Peyer's patch (tissue), 4 donors: ENCODE measurements around the gene CPT1B. TPM values are rescaled to one million over a fixed set of nuclear protein-coding genes. Genes with fewer than 3 reads are reported as not detected.

Experiments used
- DNase-seq, 3 donors: peaks; one replicate each; pipeline ENCODE4 v3.0.0-alpha.2; 2017 to 2019
- H3K27ac ChIP-seq, 4 donors: fragments of 200-600 bp; sonication (generic); one replicate each; pipeline ENCODE4 v1.5.1; 2016 to 2019
- H3K27me3 ChIP-seq, 2 donors: fragments of 200-600 bp; sonication (generic); one replicate each; pipeline ENCODE4 v1.5.1; 2019
- H3K36me3 ChIP-seq, 3 donors: fragments of 200-600 bp; sonication (generic); one replicate each; pipeline ENCODE4 v1.5.1; 2016 to 2019
- H3K4me1 ChIP-seq, 4 donors: fragments of 200-600 bp; sonication (generic); one replicate each; pipeline ENCODE4 v1.5.1; 2016 to 2019
- H3K4me3 ChIP-seq, 4 donors: fragments of 200-600 bp; sonication (generic); 1 replicate in 3 of 4; 2 replicates in 1 of 4; pipeline ENCODE4 v1.5.1; 2016 to 2019; ENCODE audit warnings: mild to moderate bottlenecking in 1 of 4
- H3K9me3 ChIP-seq, 4 donors: fragments of 200-600 bp; sonication (generic); one replicate each; pipeline ENCODE4 v1.5.1; 2016 to 2019; ENCODE audit warnings: mild to moderate bottlenecking in 1 of 4
- CTCF ChIP-seq, 6 experiments: fragments of 450-650 bp in 4 of 6; fragments of 200-600 bp in 2 of 6; sonication (generic) in 1 of 6; IDR thresholded peaks; one replicate each; pipeline ENCODE4 v1.5.1; 2017 to 2019; ENCODE audit warnings: antibody characterized with exemption in 6 of 6, mild to moderate bottlenecking in 3 of 6, moderate library complexity in 1 of 6
- POLR2A ChIP-seq, 2 donors: fragments of 450-650 bp; IDR thresholded peaks; one replicate each; pipeline ENCODE4 v1.5.1; 2017; ENCODE audit warnings: antibody characterized with exemption in 2 of 2, mild to moderate bottlenecking in 2 of 2, moderate library complexity in 2 of 2
- total RNA-seq, 4 donors: library from RNA; depleted of rRNA; stranded (reverse); fragments of >200 nt; gene quantifications; one replicate each; pipeline ENCODE4 v1.1.0, GENCODE V29; 2016

Gene CPT1B
- total RNA-seq, 4 donors from 2014 or later, result 51.2 to 133 (median 56.5) TPM

- TF ChIP-seq CTCF (IDR thresholded peaks at IDR 0.05), result no peak
- no peak for TF ChIP-seq POLR2A (IDR thresholded peaks at IDR 0.05)
- peaks cover 0 to 29% (median 7%) of the 10 kb centered on the region in 4 donors for H3K4me1 ChIP-seq
- DNase-seq, result no peak
- H3K4me3 ChIP-seq, result no peak overlapping the region
- H3K27ac ChIP-seq, result peak overlapping the region; percentile 97 to 100 (median 98)
- H3K36me3 ChIP-seq, result no peaks in the 10 kb centered on the region
- no peaks in the 10 kb centered on the region for H3K27me3 ChIP-seq
- H3K9me3 ChIP-seq, result no peaks in the 10 kb centered on the region
Observed at GRCh38 chr22:50532824-50533796, 45.1 kb downstream of the CPT1B start.

DNA sequence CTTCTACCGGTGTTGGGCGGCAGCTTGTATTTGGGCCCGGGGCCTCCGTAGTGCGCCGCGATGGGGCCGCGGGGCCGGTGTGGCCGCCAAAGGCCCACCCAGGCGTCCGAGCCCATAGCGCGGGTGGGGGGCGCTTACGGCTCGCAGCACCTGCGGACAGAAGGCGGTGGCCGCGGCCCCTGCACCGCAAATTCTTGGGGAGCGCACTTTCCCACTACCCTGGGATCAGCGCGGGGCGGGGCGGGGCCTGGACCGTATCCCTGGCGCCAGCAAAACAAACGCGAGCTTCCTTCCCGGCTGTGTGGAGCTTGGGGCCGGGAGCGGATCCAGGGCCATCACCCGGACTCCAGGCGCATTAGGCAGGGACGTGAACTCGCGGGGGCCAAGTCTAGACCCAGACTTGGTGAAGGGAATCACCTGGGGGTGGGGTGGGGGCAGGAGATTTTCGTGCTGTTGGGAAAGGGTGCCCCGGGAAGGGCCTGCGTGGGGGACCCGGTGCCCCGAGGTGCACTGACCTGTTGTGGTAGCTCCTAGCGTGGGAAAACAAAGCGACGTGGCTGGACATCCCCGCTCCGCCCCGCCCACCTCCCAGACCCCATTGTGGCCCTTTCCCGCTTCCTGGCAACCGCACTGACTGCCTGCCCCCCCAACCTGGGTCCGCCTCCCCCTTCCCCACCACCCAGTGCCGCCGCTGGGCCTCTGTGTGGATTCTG is 46.1 kb downstream of the CPT1B start:
- Histone ChIP-seq H3K36me3 (no peaks in the 10 kb centered on the region), H3K4me3 (peak overlapping the region; percentile 60 to 76 (median 68)), H3K9me3 (no peaks in the 10 kb centered on the region), H3K27ac (peak overlapping the region; percentile 97 to 100 (median 98)), H3K4me1 (peaks cover 0 to 36% (median 10%) of the 10 kb centered on the region in 4 donors), H3K27me3 (no peaks in the 10 kb centered on the region)
- peak; percentile 54 to 88 (median 87) for DNase-seq
- TF ChIP-seq POLR2A (IDR thresholded peaks at IDR 0.05) (peak; percentile 10 to 17), CTCF (IDR thresholded peaks at IDR 0.05) (no peak)

DNA sequence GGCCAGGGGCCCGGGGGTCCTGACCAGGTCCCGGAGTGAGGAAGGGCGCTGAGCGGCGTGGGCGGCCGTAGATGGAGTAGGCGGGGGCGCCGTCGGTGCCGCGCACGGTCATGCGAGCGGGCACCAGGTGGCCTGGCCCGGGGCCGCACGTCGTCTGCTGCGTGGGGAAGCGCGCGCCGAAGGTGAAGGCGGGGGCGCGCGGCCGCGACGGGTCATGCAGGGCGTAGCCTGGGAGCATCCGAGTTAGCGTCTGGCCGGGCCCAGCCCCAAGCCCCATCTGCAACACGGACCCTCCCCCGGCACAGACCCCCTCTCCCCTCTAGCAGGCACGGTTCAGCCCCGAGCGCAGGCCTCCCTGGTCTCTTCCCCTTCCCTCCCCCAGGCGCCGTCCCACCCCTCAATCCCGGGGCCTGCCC is 46.7 kb downstream of the CPT1B start:
- no peaks in the 10 kb centered on the region for H3K27me3 ChIP-seq
- peak; percentile 79 to 89 (median 81) for DNase-seq
- peak overlapping the region; percentile 97 to 100 (median 98) for H3K27ac ChIP-seq
- H3K4me1 ChIP-seq, result peaks cover 0 to 42% (median 15%) of the 10 kb centered on the region in 4 donors
- no peaks in the 10 kb centered on the region for H3K36me3 ChIP-seq
- H3K9me3 ChIP-seq, result no peaks in the 10 kb centered on the region
- peak overlapping the region; percentile 60 to 76 (median 68) for H3K4me3 ChIP-seq
- no peak for TF ChIP-seq CTCF (IDR thresholded peaks at IDR 0.05)
- TF ChIP-seq POLR2A (IDR thresholded peaks at IDR 0.05), result no peak

- no peaks in the 10 kb centered on the region for H3K27me3 ChIP-seq
Observed at GRCh38 chr22:50530877-50531545, 47.2 kb downstream of the CPT1B start.

More at GRCh38 chr22:50530877-50531545, 47.2 kb downstream of the CPT1B start:
- DNase-seq, result peak; percentile 91 to 96 (median 92)
- TF ChIP-seq POLR2A (IDR thresholded peaks at IDR 0.05), result peak; percentile 80 to 90
- no peak for TF ChIP-seq CTCF (IDR thresholded peaks at IDR 0.05)
- no peaks in the 10 kb centered on the region for H3K9me3 ChIP-seq
- H3K36me3 ChIP-seq, result no peaks in the 10 kb centered on the region
- H3K4me1 ChIP-seq, result peaks cover 0 to 46% (median 17%) of the 10 kb centered on the region in 4 donors
- H3K27ac ChIP-seq, result peak overlapping the region; percentile 97 to 100 (median 98)
- H3K4me3 ChIP-seq, result peak overlapping the region; percentile 60 to 76 (median 68)
